ENCODE results near the gene FUT7. TPM values are rescaled to one million over a fixed set of nuclear protein-coding genes. Genes with fewer than 3 reads are reported as not detected.

FUT7 gene
- total and polyA plus RNA-seq, 9 of the 15 experiments (the other 6 are each of a cell fraction or from before 2014, with no cell fraction given) = not detected

DNA sequence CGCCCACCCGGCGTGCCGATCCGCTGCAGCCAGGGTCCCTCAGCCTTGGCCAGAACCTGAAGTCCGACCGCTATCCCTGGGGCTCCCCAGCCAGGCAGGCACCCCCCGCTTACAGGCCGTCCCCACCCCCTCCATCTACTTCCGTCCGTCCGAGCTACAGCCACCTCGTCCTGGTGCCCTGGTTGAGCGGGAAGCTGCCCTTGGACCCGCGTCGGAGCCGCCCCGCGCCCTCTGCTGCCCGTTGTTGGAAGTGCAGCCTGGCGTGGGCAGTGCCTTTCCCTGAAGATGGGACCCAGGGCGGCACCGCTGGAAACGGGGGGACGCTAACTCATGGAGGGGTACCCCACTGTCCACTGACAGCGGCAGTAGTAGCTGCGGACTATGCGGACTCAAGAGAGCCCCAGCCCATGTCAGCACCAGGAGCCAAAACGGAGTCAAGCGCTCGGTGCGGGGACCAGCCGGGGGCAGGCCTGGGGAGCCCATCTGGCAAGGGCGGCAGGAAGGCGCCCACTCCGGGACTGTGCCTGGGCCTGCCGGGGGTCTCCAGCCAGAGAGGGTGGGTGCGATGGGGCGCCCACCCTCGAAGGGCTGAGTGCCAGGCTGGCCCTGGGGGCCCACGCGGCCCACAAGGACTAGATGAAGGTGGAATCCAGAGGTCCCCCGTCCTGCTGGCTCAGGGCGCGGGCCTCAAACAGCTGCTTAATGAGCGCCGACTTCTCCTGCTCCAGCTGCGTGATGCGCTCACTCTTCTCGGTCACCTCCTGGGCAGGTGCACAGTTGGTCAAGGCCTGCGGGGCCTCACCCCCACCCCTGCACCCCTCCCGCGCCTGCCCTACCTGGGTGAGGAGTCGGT is 32.4 kb upstream of the FUT7 start (continued):
- TF ChIP-seq, protein P1, sequence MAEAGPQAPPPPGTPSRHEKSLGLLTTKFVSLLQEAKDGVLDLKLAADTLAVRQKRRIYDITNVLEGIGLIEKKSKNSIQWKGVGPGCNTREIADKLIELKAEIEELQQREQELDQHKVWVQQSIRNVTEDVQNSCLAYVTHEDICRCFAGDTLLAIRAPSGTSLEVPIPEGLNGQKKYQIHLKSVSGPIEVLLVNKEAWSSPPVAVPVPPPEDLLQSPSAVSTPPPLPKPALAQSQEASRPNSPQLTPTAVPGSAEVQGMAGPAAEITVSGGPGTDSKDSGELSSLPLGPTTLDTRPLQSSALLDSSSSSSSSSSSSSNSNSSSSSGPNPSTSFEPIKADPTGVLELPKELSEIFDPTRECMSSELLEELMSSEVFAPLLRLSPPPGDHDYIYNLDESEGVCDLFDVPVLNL (CRISPR knock-in tag; IDR thresholded peaks at IDR 0.05; ENCODE audit: low read depth) = no peak
- TF ChIP-seq, protein P2, sequence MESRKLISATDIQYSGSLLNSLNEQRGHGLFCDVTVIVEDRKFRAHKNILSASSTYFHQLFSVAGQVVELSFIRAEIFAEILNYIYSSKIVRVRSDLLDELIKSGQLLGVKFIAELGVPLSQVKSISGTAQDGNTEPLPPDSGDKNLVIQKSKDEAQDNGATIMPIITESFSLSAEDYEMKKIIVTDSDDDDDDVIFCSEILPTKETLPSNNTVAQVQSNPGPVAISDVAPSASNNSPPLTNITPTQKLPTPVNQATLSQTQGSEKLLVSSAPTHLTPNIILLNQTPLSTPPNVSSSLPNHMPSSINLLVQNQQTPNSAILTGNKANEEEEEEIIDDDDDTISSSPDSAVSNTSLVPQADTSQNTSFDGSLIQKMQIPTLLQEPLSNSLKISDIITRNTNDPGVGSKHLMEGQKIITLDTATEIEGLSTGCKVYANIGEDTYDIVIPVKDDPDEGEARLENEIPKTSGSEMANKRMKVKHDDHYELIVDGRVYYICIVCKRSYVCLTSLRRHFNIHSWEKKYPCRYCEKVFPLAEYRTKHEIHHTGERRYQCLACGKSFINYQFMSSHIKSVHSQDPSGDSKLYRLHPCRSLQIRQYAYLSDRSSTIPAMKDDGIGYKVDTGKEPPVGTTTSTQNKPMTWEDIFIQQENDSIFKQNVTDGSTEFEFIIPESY (CRISPR knock-in tag; IDR thresholded peaks at IDR 0.05) = 0 out of 2 replicates have a peak, but pooled peaks have one; percentile 4
- peak; percentile 27; the same call in 1 of the 2 replicates for TF ChIP-seq HNRNPL (IDR thresholded peaks at IDR 0.05; ENCODE audit: low read depth, low read length)
- TF ChIP-seq ATF1 (CRISPR knock-in tag; IDR thresholded peaks at IDR 0.05) = no peak
- TF ChIP-seq ATF1 (tag; IDR thresholded peaks at IDR 0.05) = 0 out of 2 replicates have a peak, but pooled peaks have one; percentile 9
- TF ChIP-seq, protein P3, sequence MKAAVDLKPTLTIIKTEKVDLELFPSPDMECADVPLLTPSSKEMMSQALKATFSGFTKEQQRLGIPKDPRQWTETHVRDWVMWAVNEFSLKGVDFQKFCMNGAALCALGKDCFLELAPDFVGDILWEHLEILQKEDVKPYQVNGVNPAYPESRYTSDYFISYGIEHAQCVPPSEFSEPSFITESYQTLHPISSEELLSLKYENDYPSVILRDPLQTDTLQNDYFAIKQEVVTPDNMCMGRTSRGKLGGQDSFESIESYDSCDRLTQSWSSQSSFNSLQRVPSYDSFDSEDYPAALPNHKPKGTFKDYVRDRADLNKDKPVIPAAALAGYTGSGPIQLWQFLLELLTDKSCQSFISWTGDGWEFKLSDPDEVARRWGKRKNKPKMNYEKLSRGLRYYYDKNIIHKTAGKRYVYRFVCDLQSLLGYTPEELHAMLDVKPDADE (conservative IDR thresholded peaks at IDR 0.05; ENCODE audit: control insufficient read depth, low read depth, low read length) = no peak
- TF ChIP-seq, protein P4, sequence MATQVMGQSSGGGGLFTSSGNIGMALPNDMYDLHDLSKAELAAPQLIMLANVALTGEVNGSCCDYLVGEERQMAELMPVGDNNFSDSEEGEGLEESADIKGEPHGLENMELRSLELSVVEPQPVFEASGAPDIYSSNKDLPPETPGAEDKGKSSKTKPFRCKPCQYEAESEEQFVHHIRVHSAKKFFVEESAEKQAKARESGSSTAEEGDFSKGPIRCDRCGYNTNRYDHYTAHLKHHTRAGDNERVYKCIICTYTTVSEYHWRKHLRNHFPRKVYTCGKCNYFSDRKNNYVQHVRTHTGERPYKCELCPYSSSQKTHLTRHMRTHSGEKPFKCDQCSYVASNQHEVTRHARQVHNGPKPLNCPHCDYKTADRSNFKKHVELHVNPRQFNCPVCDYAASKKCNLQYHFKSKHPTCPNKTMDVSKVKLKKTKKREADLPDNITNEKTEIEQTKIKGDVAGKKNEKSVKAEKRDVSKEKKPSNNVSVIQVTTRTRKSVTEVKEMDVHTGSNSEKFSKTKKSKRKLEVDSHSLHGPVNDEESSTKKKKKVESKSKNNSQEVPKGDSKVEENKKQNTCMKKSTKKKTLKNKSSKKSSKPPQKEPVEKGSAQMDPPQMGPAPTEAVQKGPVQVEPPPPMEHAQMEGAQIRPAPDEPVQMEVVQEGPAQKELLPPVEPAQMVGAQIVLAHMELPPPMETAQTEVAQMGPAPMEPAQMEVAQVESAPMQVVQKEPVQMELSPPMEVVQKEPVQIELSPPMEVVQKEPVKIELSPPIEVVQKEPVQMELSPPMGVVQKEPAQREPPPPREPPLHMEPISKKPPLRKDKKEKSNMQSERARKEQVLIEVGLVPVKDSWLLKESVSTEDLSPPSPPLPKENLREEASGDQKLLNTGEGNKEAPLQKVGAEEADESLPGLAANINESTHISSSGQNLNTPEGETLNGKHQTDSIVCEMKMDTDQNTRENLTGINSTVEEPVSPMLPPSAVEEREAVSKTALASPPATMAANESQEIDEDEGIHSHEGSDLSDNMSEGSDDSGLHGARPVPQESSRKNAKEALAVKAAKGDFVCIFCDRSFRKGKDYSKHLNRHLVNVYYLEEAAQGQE (IDR thresholded peaks at IDR 0.05; ENCODE audit: borderline replicate concordance) = peak; percentile 63
- TF ChIP-seq, protein P4 (CRISPR knock-in tag; IDR thresholded peaks at IDR 0.05; ENCODE audit: low read depth) = peak; percentile 17; the same call in 1 of the 2 replicates
- no peak for TF ChIP-seq CEBPB (tag; IDR thresholded peaks at IDR 0.05)
- no peak for TF ChIP-seq TFAM (CRISPR knock-in tag; conservative IDR thresholded peaks at IDR 0.05)
- no peak for TF ChIP-seq HIVEP1 (CRISPR knock-in tag; IDR thresholded peaks at IDR 0.05)
- TF ChIP-seq RAD51 (IDR thresholded peaks at IDR 0.05; ENCODE audit: borderline replicate concordance, low read depth) = no peak
- TF ChIP-seq ZKSCAN3 (CRISPR knock-in tag; IDR thresholded peaks at IDR 0.05) = no peak
